Jurkat, Clone E6-1 (cell line): ENCODE data around the gene BCL6B. TPM values are rescaled to one million over a fixed set of nuclear protein-coding genes. Genes with fewer than 3 reads are reported as not detected.
A peak's percentile ranks its signal among the peaks of the same experiment; 100 is the strongest.
"Not testable (repeated sequence)": the region's sequence is repeated elsewhere in the genome, so short reads cannot be mapped to it uniquely, and the experiment has no call there.

ENCODE experiments used
- DNase-seq: peaks from one replicate; pipeline ENCODE4 v3.0.0-alpha.2; 2011; ENCODE audit warnings: low read depth, low spot score
- H3K4me3 ChIP-seq: 2 replicates; pipeline ENCODE4 v1.5.1; 2011; ENCODE audit warnings: mild to moderate bottlenecking, low read length, control low read depth, moderate library complexity
- polyA plus RNA-seq: library from polyadenylated mRNA; unstranded; fragments of >200 nt; gene quantifications from one replicate; pipeline ENCODE4 v1.2.1, GENCODE V29; 2012; ENCODE audit warnings: missing spikeins; ENCODE audit not compliant: insufficient read length, insufficient read depth

The BCL6B gene
- not detected for polyA plus RNA-seq

GRCh38 chr17:7022781-7023571 is at the start of gene BCL6B:
BCL6B (plus strand) TSS chr17:7023050; CDS start chr17:7023672, 622 bp downstream.
- H3K4me3 ChIP-seq: peak within 1 kb of the TSS; percentile 22
- DNase-seq: no peak

GRCh38 chr17:6979440-6979839 is 43.4 kb upstream of the BCL6B start:
- H3K4me3 ChIP-seq, DNase-seq: not testable (repeated sequence)

GRCh38 chr17:6981426-6981825 is 41.4 kb upstream of the BCL6B start:
- DNase-seq: peak; percentile 65
- no peak overlapping the region for H3K4me3 ChIP-seq

- no peak overlapping the region for H3K4me3 ChIP-seq
- no peak for DNase-seq
These were observed 37.6 kb upstream of the BCL6B start for GRCh38 chr17:6985266-6985665.

- no peak for DNase-seq
- H3K4me3 ChIP-seq: no peak overlapping the region
These were observed 36.2 kb upstream of the BCL6B start for GRCh38 chr17:6986676-6987075.

- no peak for DNase-seq
These were observed 33.1 kb upstream of the BCL6B start for GRCh38 chr17:6989779-6990178.

GRCh38 chr17:6993613-6994056 is 29.2 kb upstream of the BCL6B start:
- not testable (repeated sequence) for DNase-seq, H3K4me3 ChIP-seq

More at GRCh38 chr17:6989779-6990178, 33.1 kb upstream of the BCL6B start:
- H3K4me3 ChIP-seq: no peak overlapping the region

GRCh38 chr17:6994118-6994598 is 28.7 kb upstream of the BCL6B start:
- DNase-seq: no peak
- no peak overlapping the region for H3K4me3 ChIP-seq

- DNase-seq: no peak
- H3K4me3 ChIP-seq: no peak overlapping the region
These were observed 28.1 kb upstream of the BCL6B start for GRCh38 chr17:6994666-6995256.

GRCh38 chr17:6995500-6996255 is 27.2 kb upstream of the BCL6B start, which contains the start of gene ALOX12:
ALOX12 (plus strand) TSS chr17:6996049; CDS start chr17:6996118, 69 bp downstream.
- no peak for DNase-seq
- no peak within 1 kb of the TSS for H3K4me3 ChIP-seq

GRCh38 chr17:6996256-6997011 is 26.4 kb upstream of the BCL6B start:
- H3K4me3 ChIP-seq: no peak overlapping the region
- DNase-seq: no peak

- DNase-seq: no peak
- H3K4me3 ChIP-seq: no peak overlapping the region
These were observed 25.7 kb upstream of the BCL6B start for GRCh38 chr17:6997171-6997570.

- no peak overlapping the region for H3K4me3 ChIP-seq
- no peak for DNase-seq
These were observed 23.9 kb upstream of the BCL6B start for GRCh38 chr17:6998855-6999508.

- DNase-seq: peak; percentile 55
- H3K4me3 ChIP-seq: no peak overlapping the region
These were observed 21.4 kb upstream of the BCL6B start for GRCh38 chr17:7001318-7001961.

GRCh38 chr17:7002288-7003047 is 20.4 kb upstream of the BCL6B start:
- DNase-seq: no peak
- H3K4me3 ChIP-seq: no peak overlapping the region

- no peak overlapping the region for H3K4me3 ChIP-seq
- no peak for DNase-seq
These were observed 19.1 kb upstream of the BCL6B start for GRCh38 chr17:7003745-7004144.
